Activated effector memory CD4-positive, alpha-beta T cell treated with anti-CD3 and anti-CD28 coated beads, Interleukin-2, amount 50 U/mL, for 16 hours (primary cell): ENCODE data around the gene DIPK1B.

ENCODE experiments used
- DNase-seq: peaks from one replicate; pipeline ENCODE4 v3.0.0-alpha.2; 2020

DIPK1B gene

GRCh38 chr9:136673088-136673974 is 39.0 kb upstream of the DIPK1B start:
- DNase-seq, result no peak

GRCh38 chr9:136673975-136674785 is 38.2 kb upstream of the DIPK1B start:
- DNase-seq, result no peak

GRCh38 chr9:136674786-136675349 is 37.5 kb upstream of the DIPK1B start:
- DNase-seq, result no peak

GRCh38 chr9:136675477-136676296 is 36.7 kb upstream of the DIPK1B start:
- DNase-seq, result no peak

GRCh38 chr9:136676297-136676794 is 36.0 kb upstream of the DIPK1B start:
- DNase-seq, result no peak

GRCh38 chr9:136676920-136677686 is 35.3 kb upstream of the DIPK1B start:
- DNase-seq, result no peak

- no peak for DNase-seq
Measured at GRCh38 chr9:136678034-136678433, 34.3 kb upstream of the DIPK1B start.

- DNase-seq, result no peak
Measured at GRCh38 chr9:136678624-136679023, 33.7 kb upstream of the DIPK1B start.

GRCh38 chr9:136679431-136679941 is 32.9 kb upstream of the DIPK1B start:
- DNase-seq, result no peak

GRCh38 chr9:136681029-136681428 is 31.3 kb upstream of the DIPK1B start:
- no peak for DNase-seq

- DNase-seq, result no peak
Measured at GRCh38 chr9:136681945-136682699, 30.2 kb upstream of the DIPK1B start.

- no peak for DNase-seq
Measured at GRCh38 chr9:136682710-136683109, 29.7 kb upstream of the DIPK1B start.

- DNase-seq, result no peak
Measured at GRCh38 chr9:136683173-136683745, 29.1 kb upstream of the DIPK1B start.

- no peak for DNase-seq
Measured at GRCh38 chr9:136683755-136684154, 28.6 kb upstream of the DIPK1B start.

GRCh38 chr9:136684339-136684738 is 28.0 kb upstream of the DIPK1B start:
- DNase-seq, result no peak

- no peak for DNase-seq
Measured at GRCh38 chr9:136684799-136685198, 27.6 kb upstream of the DIPK1B start.

- no peak for DNase-seq
Measured at GRCh38 chr9:136685216-136685615, 27.2 kb upstream of the DIPK1B start.

GRCh38 chr9:136685790-136686533 is 26.4 kb upstream of the DIPK1B start:
- no peak for DNase-seq

- no peak for DNase-seq
Measured at GRCh38 chr9:136686534-136686793, 25.9 kb upstream of the DIPK1B start.
